RWPE2 (cell line): Measurements from ENCODE around the gene ANO7.

Source experiments
- ATAC-seq: fragments of 200-7000 bp; cut with Tn5 transposase; 3 replicates; pipeline ENCODE4 v1.9.1; 2021; ENCODE audit warnings: low read depth
- DNase-seq: peaks from one replicate; pipeline ENCODE4 v3.0.0-alpha.2; 2020; ENCODE audit warnings: low spot score
- H3K27ac ChIP-seq: fragments of 450-650 bp; 2 replicates; pipeline ENCODE4 v1.5.1; 2017; ENCODE audit warnings: mild to moderate bottlenecking; ENCODE audit not compliant: poor library complexity, severe bottlenecking
- H3K27me3 ChIP-seq: fragments of 250-450 bp; sonication (Bioruptor Pico); 2 replicates; pipeline ENCODE4 v1.5.1; 2021; ENCODE audit warnings: mild to moderate bottlenecking, moderate library complexity; ENCODE audit not compliant: insufficient read depth, poor library complexity, severe bottlenecking
- H3K36me3 ChIP-seq: fragments of 250-450 bp; sonication (Bioruptor Pico); 2 replicates; pipeline ENCODE4 v1.5.1; 2020; ENCODE audit warnings: low read depth, mild to moderate bottlenecking, moderate library complexity
- H3K4me1 ChIP-seq: fragments of 250-450 bp; sonication (Bioruptor Pico); 2 replicates; pipeline ENCODE4 v1.5.1; 2021; ENCODE audit warnings: mild to moderate bottlenecking, moderate library complexity; ENCODE audit not compliant: insufficient read depth, poor library complexity, severe bottlenecking
- H3K4me3 ChIP-seq: fragments of 250-450 bp; sonication (Bioruptor Pico); 2 replicates; pipeline ENCODE4 v1.5.1; 2021; ENCODE audit warnings: mild to moderate bottlenecking, moderate library complexity; ENCODE audit not compliant: severe bottlenecking
- H3K9me3 ChIP-seq: fragments of 250-450 bp; sonication (Bioruptor Pico); 2 replicates; pipeline ENCODE4 v1.5.1; 2021; ENCODE audit warnings: mild to moderate bottlenecking, moderate library complexity; ENCODE audit not compliant: severe bottlenecking
- TF ChIP-seq, protein P1 (sequence below): fragments of 450-650 bp; IDR thresholded peaks from one replicate; pipeline ENCODE4 v1.5.1; 2017; ENCODE audit warnings: mild to moderate bottlenecking, moderate library complexity; ENCODE audit not compliant: poor library complexity, severe bottlenecking

ANO7 gene

GRCh38 chr2:241198381-241199279, 10.2 kb downstream of the ANO7 start:
- no peak overlapping the region for H3K4me3 ChIP-seq
- peak; percentile 13; the same call in 2 of the 3 replicates for ATAC-seq
- H3K9me3 ChIP-seq: no peaks in the 10 kb centered on the region
- H3K27ac ChIP-seq: no peak overlapping the region
- H3K36me3 ChIP-seq: no peaks in the 10 kb centered on the region
- no peak for DNase-seq
- TF ChIP-seq, protein P1, sequence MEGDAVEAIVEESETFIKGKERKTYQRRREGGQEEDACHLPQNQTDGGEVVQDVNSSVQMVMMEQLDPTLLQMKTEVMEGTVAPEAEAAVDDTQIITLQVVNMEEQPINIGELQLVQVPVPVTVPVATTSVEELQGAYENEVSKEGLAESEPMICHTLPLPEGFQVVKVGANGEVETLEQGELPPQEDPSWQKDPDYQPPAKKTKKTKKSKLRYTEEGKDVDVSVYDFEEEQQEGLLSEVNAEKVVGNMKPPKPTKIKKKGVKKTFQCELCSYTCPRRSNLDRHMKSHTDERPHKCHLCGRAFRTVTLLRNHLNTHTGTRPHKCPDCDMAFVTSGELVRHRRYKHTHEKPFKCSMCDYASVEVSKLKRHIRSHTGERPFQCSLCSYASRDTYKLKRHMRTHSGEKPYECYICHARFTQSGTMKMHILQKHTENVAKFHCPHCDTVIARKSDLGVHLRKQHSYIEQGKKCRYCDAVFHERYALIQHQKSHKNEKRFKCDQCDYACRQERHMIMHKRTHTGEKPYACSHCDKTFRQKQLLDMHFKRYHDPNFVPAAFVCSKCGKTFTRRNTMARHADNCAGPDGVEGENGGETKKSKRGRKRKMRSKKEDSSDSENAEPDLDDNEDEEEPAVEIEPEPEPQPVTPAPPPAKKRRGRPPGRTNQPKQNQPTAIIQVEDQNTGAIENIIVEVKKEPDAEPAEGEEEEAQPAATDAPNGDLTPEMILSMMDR: no peak
- H3K4me1 ChIP-seq: no peaks in the 10 kb centered on the region
- no peaks in the 10 kb centered on the region for H3K27me3 ChIP-seq

DNA sequence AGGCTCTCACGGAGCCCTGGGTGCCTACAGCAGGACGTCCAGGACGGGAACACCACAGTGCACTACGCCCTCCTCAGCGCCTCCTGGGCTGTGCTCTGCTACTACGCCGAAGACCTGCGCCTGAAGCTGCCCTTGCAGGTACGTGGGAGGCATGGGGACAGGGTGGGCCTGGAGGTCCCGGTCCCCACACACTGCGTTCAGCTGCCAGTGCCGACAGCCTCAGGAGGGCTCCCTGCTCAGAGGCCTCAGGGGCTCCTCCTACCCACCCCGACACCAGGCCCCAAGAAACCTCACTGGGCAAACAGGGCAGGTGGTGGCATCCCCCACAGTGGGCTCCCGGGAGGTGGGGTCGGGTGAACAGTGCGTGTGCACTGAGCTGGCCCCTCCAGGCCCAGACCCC, 10.8 kb downstream of the ANO7 start:
- Histone ChIP-seq H3K36me3 (no peaks in the 10 kb centered on the region), H3K4me3 (no peak overlapping the region), H3K27me3 (no peaks in the 10 kb centered on the region), H3K4me1 (no peaks in the 10 kb centered on the region), H3K27ac (no peak overlapping the region), H3K9me3 (no peaks in the 10 kb centered on the region)
- TF ChIP-seq, protein P1: no peak
- DNase-seq: peak; percentile 57
- no peak for ATAC-seq

DNA sequence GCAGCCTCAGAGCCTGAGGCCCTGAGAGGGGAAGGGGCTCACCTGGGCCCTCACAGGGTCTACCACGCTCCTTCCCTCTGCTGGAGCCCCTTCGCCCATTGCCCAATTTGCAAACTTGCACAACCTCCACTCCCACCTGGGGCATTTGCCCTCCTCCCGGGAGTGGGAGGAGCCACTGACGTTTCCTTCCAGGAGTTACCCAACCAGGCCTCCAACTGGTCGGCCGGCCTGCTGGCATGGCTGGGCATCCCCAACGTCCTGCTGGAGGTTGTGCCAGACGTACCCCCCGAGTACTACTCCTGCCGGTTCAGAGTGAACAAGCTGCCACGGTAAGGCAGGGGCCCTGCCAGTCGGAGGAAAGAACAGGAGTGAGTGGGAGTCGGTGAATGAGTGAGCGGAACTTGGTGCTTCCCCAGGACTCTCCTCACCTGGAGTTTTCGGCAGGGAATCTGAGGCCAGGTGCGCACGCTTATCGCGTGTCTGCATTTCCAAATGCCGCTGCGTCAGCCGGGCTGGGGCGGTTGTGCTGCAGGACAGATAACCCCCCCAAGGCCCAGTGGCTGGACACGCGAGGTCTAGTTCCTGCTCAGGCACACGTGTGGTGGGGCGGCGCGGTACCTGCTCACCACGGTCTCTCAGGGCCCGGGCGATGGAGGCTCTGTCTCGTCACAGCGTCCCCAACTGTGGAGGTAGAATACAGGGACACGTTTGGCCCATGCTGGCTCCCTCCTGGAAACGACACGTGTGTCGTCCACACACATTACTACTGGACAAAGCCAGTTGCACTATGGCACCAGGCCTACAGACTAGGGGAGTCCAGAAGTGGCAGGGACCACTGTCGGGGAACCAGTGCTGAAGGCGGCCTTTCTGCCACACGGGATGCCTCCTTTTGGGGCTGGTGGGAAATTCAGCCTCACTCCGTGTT, 11.7 kb downstream of the ANO7 start:
- TF ChIP-seq, protein P1: no peak
- Histone ChIP-seq H3K4me3 (no peak overlapping the region), H3K36me3 (no peaks in the 10 kb centered on the region), H3K4me1 (no peaks in the 10 kb centered on the region), H3K27me3 (no peaks in the 10 kb centered on the region), H3K27ac (no peak overlapping the region), H3K9me3 (no peaks in the 10 kb centered on the region)
- DNase-seq (peak; percentile 63), ATAC-seq (no peak)

- H3K9me3 ChIP-seq: no peaks in the 10 kb centered on the region
- ATAC-seq: no peak
- H3K4me3 ChIP-seq: no peak overlapping the region
- peak; percentile 51 for DNase-seq
- H3K27me3 ChIP-seq: no peaks in the 10 kb centered on the region
- no peak overlapping the region for H3K27ac ChIP-seq
- no peaks in the 10 kb centered on the region for H3K36me3 ChIP-seq
- TF ChIP-seq, protein P1: no peak
- H3K4me1 ChIP-seq: no peaks in the 10 kb centered on the region
Observed at GRCh38 chr2:241200822-241201395, 12.4 kb downstream of the ANO7 start.
